Mammary epithelial cell (primary cell): ENCODE results near the gene CLCN7.

ENCODE experiments used
- CTCF ChIP-seq, 2 donors: IDR thresholded peaks in 1 of 2; conservative IDR thresholded peaks in 1 of 2; 2 replicates each; pipeline ENCODE4 v1.5.1; 2011 to 2012; ENCODE audit warnings: inconsistent platforms in 2 of 2, low read length in 2 of 2, mild to moderate bottlenecking in 2 of 2, control low read depth in 1 of 2, low read depth in 1 of 2; ENCODE audit not compliant: insufficient read depth in 1 of 2; ENCODE audit errors: extremely low read depth in 1 of 2
- EZH2 ChIP-seq: IDR thresholded peaks from 2 replicates; pipeline ENCODE4 v1.6.1; 2012; ENCODE audit warnings: low read length, inconsistent platforms, borderline replicate concordance

GRCh38 chr16:1523581-1524245 lies 48.9 kb upstream of the CLCN7 start:
- TF ChIP-seq CTCF (conservative IDR thresholded peaks at IDR 0.05 in 1 of 2, IDR thresholded peaks at IDR 0.05 in 1 of 2; ENCODE audit: extremely low read depth in 1 of 2, insufficient read depth in 1 of 2, low read depth in 1 of 2, low read length in 2 of 2) (no peak), EZH2 (no peak)
